ENCODE results near the gene PARVA.
"Not testable (repeated sequence)": the region's sequence is repeated elsewhere in the genome, so short reads cannot be mapped to it uniquely, and the experiment has no call there.

The PARVA gene

GRCh38 chr11:12505183-12505582 lies 127.8 kb downstream of the PARVA start:
- DNase-seq: no peak

GRCh38 chr11:12506404-12506921 lies 129.1 kb downstream of the PARVA start:
- peak; percentile 43 for DNase-seq

GRCh38 chr11:12507391-12507790 lies 130.0 kb downstream of the PARVA start:
- DNase-seq: no peak

GRCh38 chr11:12508151-12508751 lies 130.9 kb downstream of the PARVA start:
- DNase-seq: peak; percentile 92

DNA sequence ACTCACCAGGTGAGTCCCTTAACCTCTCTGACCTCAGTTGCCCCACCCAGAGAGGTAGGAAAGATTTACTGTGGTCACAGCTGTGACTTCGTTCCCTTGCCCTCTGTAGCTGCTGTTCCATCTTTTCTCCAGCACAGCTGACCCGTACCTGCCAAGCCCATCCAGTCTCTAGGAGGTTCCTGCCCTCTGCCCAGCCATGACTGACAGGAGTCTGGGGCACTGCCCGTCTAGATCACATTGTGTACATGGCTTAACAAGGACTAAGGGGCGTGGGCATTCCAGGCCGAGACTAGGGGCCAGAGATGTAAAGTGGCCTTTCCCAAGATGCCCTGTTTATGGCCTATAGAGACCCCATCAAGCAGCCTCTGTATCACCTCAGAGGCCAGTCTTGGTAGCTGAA lies 132.0 kb downstream of the PARVA start:
- no peak for DNase-seq

- no peak for DNase-seq
These were observed 134.8 kb downstream of the PARVA start for GRCh38 chr11:12512132-12512531.

GRCh38 chr11:12512826-12513395 lies 135.5 kb downstream of the PARVA start:
- DNase-seq: no peak

GRCh38 chr11:12516387-12517105 lies 139.2 kb downstream of the PARVA start:
- DNase-seq: no peak

- no peak for DNase-seq
These were observed 139.9 kb downstream of the PARVA start for GRCh38 chr11:12517306-12517705.

- DNase-seq: no peak
These were observed 140.4 kb downstream of the PARVA start for GRCh38 chr11:12517741-12518140.

DNA sequence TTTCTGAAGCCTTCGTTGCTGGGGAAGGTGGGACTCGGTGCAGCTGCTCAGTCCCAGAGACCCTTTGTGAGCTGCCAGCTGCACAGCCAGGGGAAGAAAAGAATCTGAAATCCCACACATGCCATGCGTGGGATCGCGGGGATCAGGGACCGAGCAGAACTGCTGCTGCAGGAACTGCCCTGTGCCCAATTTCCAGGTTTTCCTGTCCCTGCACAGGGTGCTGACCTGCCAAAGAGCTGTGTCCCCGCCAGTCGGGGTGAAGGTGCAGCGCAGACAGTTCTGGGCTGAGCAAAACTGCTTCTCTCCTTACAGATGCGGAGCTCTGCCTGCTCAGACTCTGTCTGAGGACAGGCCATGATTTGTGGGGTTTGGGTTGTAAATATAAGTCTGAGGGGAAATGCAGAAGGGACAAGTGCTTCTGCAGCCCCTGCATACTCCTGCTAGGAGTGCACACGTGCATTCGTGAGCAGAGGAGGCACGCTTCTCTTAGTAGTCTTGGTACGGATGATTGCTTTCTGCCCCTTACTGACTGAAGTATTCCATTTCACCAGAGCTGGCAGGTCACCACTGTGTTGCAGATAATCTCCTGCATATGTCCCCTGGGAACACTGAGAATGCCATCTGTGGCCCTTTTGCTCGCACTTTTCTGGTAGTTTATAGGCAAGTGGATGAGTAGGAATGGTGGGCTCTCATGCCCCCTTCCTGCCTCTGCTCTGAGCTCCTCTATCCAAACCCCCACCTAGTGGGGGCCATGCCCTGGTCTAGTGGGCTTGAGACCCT lies 141.4 kb downstream of the PARVA start:
- DNase-seq: no peak

- DNase-seq: no peak
These were observed 142.7 kb downstream of the PARVA start for GRCh38 chr11:12520054-12520453.

GRCh38 chr11:12520576-12520975 lies 143.2 kb downstream of the PARVA start:
- DNase-seq: not testable (repeated sequence)

DNA sequence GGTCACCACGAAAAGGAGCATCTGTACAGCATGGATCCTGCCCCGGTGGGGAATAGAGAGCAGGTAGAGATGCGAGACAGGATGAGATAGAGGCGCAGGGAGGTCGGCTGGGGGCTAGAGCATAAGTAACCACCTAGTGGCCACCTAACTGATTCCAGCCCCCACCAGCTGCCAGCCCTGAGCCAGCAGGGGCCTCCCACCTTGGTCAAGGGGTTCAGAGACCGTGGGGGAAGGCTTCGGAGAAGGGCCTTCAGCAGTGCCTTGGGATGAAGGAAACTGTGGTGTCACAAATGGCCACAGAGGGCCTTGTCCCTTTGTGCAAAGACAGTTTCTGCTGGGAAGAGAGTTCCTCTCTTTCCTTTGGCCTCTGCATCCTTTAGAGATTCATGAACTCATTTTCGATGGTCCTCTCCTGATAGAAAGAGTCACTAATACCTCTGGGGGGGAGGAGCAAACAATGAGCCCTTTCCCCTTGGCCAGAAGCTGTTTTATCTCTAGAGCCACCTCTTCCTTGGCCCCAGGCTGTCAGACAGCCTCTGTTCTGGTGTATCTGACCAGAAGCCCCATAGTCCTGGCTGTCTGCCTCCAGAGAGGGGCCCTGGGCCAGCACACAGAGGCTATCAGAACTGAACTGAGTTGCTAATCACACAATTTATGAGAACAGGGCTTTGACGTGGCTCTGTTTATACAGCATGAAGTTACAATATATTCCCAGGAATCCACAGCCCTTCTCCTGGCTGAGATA lies 146.0 kb downstream of the PARVA start:
- no peak for DNase-seq

GRCh38 chr11:12524865-12525264 lies 147.5 kb downstream of the PARVA start:
- DNase-seq: no peak

GRCh38 chr11:12525466-12526055 lies 148.2 kb downstream of the PARVA start:
- no peak for DNase-seq

- DNase-seq: peak; percentile 78
These were observed 149.4 kb downstream of the PARVA start for GRCh38 chr11:12526789-12527188.

- DNase-seq: no peak
These were observed 151.1 kb downstream of the PARVA start for GRCh38 chr11:12528487-12528886.

DNA sequence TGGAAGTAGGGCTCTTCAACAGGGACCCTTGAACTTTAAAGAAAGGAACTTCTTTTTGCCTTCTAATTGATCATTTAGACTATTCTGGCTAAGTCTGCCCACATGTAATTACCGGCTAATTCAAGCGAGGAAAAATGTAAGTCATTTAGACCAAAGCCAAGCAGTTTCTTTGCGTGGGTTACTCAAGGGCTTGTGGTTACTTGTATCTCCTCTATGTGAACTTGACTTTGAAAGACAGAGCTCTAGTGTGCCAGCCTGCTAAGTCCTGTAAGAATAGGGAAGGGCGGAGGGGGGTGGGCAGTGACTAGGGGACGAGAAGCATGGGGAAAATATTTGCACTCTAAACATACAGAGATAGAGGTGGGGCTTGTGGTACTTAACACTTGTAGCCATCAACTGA lies 151.7 kb downstream of the PARVA start:
- DNase-seq: no peak

GRCh38 chr11:12529793-12530192 lies 152.4 kb downstream of the PARVA start:
- no peak for DNase-seq

DNA sequence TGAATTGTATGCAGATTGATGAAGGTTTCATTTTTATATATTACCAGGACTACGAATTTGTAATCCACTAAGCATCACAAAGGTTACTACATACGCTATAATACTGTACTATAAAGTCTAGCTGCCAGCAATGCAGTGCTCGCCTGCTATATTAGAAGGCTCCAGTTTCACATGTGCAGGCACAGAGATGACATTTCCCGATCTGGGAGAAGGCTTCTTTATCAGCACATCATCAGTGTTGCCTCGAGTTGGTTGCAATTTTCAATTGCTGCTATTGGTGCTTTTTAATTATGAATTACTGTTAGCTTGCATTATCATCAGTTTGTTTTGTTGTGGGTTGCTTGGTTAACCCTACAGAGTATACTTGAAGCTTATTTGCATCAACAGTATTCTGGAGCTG lies 153.6 kb downstream of the PARVA start:
- DNase-seq: no peak

DNA sequence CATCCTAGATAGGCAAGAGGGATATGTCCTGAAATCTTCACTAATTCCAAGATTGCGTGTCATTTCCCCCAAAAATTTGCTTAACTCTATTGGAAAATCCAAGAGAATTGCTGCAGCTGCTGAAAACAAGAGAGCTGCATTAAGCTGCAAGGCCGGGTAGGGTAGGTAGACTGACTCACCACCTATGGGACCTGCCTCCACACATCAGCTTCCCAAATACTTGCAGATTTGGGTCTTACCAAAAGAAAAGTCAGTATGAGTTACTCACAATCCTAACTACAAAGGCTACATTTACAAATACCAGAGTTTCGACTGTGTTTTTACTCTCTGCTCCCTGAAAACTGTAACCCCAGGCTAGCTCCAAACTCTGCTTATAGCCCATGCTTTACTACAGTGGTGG lies 154.3 kb downstream of the PARVA start:
- no peak for DNase-seq
